ENCODE data around the gene OTOS.

Gene OTOS

DNA sequence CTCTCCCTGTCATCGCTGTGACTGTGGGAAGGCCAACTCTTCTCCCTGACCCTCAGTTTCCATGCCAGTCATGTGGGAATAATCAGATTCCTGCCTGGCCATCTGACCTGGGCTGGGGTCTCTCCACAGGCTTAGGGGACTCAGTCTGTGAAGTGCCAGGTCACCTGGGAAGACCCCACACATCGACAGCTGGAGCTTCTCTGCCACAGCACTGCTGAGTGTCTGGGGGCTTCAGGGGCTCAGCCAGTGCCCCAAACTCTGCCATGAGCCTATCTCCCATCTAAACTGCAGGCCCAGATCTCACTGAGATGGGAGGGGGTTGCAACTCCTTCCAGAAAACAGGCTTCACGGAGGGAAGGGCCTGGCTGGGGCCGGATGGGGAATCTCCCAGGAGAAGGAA, 42.0 kb upstream of the OTOS start (continued):
- TF ChIP-seq, protein P1, sequence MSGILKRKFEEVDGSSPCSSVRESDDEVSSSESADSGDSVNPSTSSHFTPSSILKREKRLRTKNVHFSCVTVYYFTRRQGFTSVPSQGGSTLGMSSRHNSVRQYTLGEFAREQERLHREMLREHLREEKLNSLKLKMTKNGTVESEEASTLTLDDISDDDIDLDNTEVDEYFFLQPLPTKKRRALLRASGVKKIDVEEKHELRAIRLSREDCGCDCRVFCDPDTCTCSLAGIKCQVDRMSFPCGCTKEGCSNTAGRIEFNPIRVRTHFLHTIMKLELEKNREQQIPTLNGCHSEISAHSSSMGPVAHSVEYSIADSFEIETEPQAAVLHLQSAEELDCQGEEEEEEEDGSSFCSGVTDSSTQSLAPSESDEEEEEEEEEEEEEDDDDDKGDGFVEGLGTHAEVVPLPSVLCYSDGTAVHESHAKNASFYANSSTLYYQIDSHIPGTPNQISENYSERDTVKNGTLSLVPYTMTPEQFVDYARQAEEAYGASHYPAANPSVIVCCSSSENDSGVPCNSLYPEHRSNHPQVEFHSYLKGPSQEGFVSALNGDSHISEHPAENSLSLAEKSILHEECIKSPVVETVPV (CRISPR knock-in tag; IDR thresholded peaks at IDR 0.05), result no peak

DNA sequence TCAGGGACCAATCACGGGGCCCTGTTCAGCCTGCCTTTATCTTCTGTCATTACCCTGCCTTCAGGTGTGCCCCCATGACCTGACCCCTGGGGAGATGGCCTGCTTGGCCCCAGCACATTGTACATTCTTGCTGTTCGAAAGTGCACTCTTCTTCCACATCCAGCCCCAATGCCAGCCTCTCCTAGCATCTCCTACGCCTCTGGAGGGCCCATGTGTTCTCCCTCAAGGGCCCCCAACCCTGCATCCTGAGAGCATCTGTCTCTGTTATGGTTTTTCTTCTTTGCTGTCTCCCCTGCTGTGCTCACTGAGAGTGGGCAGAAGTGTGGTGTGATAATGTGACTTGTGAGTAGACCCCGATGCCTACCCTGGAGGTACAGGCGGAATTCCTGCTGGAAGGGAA, 41.5 kb upstream of the OTOS start:
- ATAC-seq, result no peak
- TF ChIP-seq ZC3H10 (CRISPR knock-in tag; IDR thresholded peaks at IDR 0.05) (no peak), ZFP3 (CRISPR knock-in tag; IDR thresholded peaks at IDR 0.05) (no peak), GLIS3 (CRISPR knock-in tag; IDR thresholded peaks at IDR 0.05) (no peak), TOX (CRISPR knock-in tag; IDR thresholded peaks at IDR 0.05; ENCODE audit: borderline replicate concordance) (no peak), ZNF8 (CRISPR knock-in tag; IDR thresholded peaks at IDR 0.05) (no peak), ESRRG (CRISPR knock-in tag; IDR thresholded peaks at IDR 0.05) (no peak), PPARA (CRISPR knock-in tag; IDR thresholded peaks at IDR 0.05; ENCODE audit: borderline replicate concordance) (no peak), TCF4 (CRISPR knock-in tag; IDR thresholded peaks at IDR 0.05; ENCODE audit: borderline replicate concordance) (no peak), RARB (CRISPR knock-in tag; IDR thresholded peaks at IDR 0.05) (no peak), OSR1 (CRISPR knock-in tag; IDR thresholded peaks at IDR 0.05) (no peak)
- TF ChIP-seq, protein P2, sequence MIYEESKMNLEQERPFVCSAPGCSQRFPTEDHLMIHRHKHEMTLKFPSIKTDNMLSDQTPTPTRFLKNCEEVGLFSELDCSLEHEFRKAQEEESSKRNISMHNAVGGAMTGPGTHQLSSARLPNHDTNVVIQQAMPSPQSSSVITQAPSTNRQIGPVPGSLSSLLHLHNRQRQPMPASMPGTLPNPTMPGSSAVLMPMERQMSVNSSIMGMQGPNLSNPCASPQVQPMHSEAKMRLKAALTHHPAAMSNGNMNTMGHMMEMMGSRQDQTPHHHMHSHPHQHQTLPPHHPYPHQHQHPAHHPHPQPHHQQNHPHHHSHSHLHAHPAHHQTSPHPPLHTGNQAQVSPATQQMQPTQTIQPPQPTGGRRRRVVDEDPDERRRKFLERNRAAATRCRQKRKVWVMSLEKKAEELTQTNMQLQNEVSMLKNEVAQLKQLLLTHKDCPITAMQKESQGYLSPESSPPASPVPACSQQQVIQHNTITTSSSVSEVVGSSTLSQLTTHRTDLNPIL (CRISPR knock-in tag; IDR thresholded peaks at IDR 0.05; ENCODE audit: low read depth), result no peak
- TF ChIP-seq, protein P1 (CRISPR knock-in tag; IDR thresholded peaks at IDR 0.05), result no peak
- TF ChIP-seq, protein P3, sequence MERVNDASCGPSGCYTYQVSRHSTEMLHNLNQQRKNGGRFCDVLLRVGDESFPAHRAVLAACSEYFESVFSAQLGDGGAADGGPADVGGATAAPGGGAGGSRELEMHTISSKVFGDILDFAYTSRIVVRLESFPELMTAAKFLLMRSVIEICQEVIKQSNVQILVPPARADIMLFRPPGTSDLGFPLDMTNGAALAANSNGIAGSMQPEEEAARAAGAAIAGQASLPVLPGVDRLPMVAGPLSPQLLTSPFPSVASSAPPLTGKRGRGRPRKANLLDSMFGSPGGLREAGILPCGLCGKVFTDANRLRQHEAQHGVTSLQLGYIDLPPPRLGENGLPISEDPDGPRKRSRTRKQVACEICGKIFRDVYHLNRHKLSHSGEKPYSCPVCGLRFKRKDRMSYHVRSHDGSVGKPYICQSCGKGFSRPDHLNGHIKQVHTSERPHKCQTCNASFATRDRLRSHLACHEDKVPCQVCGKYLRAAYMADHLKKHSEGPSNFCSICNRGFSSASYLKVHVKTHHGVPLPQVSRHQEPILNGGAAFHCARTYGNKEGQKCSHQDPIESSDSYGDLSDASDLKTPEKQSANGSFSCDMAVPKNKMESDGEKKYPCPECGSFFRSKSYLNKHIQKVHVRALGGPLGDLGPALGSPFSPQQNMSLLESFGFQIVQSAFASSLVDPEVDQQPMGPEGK (CRISPR knock-in tag; IDR thresholded peaks at IDR 0.05; ENCODE audit: borderline replicate concordance), result no peak

DNA sequence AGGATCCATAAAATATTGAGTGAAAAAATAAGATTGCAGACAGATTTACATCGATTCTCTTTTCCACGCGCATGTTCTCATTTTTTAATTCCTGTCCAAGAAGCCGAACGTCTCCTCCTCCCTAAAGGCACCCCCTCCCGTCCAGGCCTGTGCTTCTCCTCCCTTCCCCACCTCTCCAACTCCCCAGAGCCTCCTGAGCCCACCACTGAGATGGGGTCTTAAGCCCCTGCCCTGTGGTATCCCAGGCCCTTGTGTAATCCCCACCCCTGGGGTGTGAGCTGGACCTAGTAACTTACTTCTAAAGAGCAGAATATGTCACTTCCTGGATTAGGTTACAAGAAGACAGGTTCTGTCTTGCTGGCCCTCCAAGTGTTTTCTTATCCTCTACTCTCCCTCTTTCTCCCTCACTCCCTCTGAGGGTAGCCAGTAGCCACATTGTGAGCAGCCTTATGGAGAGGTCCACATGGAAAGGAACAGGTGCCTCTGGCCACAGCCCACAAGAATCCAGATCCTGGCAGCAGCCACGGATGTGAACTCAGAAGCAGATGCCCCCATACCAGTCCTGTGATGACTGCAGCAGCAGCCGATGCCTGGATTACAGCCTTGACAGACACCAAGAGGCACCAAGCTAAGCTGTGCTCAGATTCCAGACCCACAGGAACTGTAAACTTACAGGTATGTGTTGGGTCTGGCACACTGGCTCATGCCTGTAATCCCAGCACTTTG, 39.6 kb upstream of the OTOS start:
- no peak for ATAC-seq

More for the DNA sequence above, 39.6 kb upstream of the OTOS start:
- no peak for TF ChIP-seq ZFP3 (CRISPR knock-in tag; IDR thresholded peaks at IDR 0.05)
- TF ChIP-seq BACH2 (CRISPR knock-in tag; IDR thresholded peaks at IDR 0.05; ENCODE audit: borderline replicate concordance), result no peak
- TF ChIP-seq ZC3H10 (CRISPR knock-in tag; IDR thresholded peaks at IDR 0.05), result no peak
- TF ChIP-seq ZNF70 (CRISPR knock-in tag; IDR thresholded peaks at IDR 0.05), result no peak
- TF ChIP-seq TOX (CRISPR knock-in tag; IDR thresholded peaks at IDR 0.05; ENCODE audit: borderline replicate concordance), result no peak
- no peak for TF ChIP-seq OSR1 (CRISPR knock-in tag; IDR thresholded peaks at IDR 0.05)
- no peak for TF ChIP-seq CSDC2 (CRISPR knock-in tag; IDR thresholded peaks at IDR 0.05)
- no peak for TF ChIP-seq ZNF565 (CRISPR knock-in tag; conservative IDR thresholded peaks at IDR 0.05; ENCODE audit: low read depth)
- TF ChIP-seq ZNF8 (CRISPR knock-in tag; IDR thresholded peaks at IDR 0.05), result no peak
- TF ChIP-seq, protein P4, sequence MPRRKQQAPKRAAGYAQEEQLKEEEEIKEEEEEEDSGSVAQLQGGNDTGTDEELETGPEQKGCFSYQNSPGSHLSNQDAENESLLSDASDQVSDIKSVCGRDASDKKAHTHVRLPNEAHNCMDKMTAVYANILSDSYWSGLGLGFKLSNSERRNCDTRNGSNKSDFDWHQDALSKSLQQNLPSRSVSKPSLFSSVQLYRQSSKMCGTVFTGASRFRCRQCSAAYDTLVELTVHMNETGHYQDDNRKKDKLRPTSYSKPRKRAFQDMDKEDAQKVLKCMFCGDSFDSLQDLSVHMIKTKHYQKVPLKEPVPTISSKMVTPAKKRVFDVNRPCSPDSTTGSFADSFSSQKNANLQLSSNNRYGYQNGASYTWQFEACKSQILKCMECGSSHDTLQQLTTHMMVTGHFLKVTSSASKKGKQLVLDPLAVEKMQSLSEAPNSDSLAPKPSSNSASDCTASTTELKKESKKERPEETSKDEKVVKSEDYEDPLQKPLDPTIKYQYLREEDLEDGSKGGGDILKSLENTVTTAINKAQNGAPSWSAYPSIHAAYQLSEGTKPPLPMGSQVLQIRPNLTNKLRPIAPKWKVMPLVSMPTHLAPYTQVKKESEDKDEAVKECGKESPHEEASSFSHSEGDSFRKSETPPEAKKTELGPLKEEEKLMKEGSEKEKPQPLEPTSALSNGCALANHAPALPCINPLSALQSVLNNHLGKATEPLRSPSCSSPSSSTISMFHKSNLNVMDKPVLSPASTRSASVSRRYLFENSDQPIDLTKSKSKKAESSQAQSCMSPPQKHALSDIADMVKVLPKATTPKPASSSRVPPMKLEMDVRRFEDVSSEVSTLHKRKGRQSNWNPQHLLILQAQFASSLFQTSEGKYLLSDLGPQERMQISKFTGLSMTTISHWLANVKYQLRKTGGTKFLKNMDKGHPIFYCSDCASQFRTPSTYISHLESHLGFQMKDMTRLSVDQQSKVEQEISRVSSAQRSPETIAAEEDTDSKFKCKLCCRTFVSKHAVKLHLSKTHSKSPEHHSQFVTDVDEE (CRISPR knock-in tag; IDR thresholded peaks at IDR 0.05), result no peak
- TF ChIP-seq, protein P3 (CRISPR knock-in tag; IDR thresholded peaks at IDR 0.05; ENCODE audit: borderline replicate concordance), result no peak
- no peak for TF ChIP-seq ESRRG (CRISPR knock-in tag; IDR thresholded peaks at IDR 0.05)

Measured in SK-N-SH treated with all-trans-retinoic acid at 6 μM for 48 hours (cell line).